GM19328 (cell line): ENCODE data around the gene LGALS8.
"Not testable (repeated sequence)": the region's sequence is repeated elsewhere in the genome, so short reads cannot be mapped to it uniquely, and the experiment has no call there.

ENCODE experiments used
- ATAC-seq: cut with Tn5 transposase; IDR thresholded peaks from one replicate; pipeline ENCODE4 v1.9.1; 2021; ENCODE audit warnings: mild to moderate bottlenecking, moderate library complexity; ENCODE audit not compliant: unreplicated experiment

Gene LGALS8

DNA sequence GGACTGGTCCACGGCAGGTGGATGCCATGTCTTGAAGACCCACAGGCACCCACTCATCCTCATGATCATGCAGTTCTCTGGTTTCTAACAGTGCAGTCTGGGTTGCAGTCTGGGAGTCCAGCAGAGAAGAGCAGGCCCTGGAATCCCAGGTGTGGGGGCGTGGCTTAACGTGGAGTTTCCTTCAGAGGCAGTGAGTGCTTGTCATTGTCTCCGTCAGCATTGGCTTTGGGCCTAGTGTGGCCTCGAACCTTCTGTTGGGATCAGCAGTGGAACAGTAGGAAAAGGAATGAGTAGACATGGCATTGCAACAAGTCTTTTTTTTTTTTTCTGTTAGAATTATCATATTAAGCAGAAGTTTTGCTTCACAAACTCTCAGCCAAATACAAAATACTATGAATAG, 12.8 kb downstream of the LGALS8 start:
- no peak for ATAC-seq

DNA sequence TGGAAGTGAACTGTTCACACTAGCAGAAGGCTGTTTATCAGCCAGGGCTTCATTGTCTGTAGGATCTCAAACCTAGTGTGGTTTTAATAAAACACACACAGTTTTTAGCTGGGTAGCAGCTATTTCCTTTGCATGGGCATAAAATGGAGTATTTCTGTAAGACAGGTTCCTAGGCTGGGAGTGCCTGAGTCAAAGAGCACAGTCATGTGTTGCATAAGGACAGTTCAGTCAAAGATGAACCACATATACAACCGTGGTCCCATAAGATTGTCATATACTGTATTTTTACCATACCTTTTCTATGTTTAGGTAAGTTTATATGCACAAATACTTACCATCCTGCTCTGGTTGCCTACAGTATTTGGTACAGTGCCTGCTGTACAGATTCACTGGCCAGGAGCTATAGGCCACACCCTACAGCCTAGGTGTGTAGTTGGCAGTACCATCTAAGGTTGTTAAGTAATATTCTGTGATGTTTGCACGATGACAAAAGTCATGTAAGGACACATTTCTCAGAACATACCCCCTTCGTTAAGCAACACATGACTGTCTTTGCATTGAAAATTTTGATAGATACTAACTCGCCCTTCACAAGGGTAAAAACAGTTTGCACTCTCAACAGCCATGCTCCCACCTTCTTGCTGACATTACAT, 17.2 kb downstream of the LGALS8 start:
- ATAC-seq, result no peak

- ATAC-seq, result no peak
These were observed 17.9 kb downstream of the LGALS8 start for GRCh38 chr1:236541710-236542109.

DNA sequence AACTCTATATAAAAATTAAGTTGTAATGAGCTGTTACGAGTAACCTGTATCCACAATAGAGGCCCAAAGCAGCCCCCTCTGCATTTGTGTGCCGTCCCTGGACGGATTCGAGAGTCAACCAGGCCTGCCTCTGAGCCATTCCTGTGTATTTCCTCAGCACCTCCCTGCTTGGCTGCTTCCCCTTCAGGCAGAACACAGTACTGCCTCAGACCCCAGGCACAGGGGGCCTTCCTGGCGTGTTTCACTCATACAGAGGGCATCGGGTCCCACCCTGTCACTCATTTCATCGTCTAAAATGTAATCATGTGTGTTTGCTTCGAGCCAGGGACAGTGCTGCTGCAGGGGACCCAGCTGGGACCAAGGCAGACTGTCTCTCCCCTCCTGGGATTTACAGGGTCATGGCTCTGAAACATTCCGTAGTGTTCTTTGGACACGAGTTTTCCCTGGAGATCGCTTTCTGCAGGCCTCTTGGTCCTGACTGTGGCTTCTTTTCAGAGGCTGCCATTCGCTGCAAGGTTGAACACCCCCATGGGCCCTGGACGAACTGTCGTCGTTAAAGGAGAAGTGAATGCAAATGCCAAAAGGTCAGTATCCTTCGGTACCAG, 19.4 kb downstream of the LGALS8 start:
- ATAC-seq, result no peak

GRCh38 chr1:236545621-236546169, 21.9 kb downstream of the LGALS8 start:
- ATAC-seq, result no peak

- ATAC-seq, result no peak
These were observed 24.7 kb downstream of the LGALS8 start for GRCh38 chr1:236548452-236548851.

DNA sequence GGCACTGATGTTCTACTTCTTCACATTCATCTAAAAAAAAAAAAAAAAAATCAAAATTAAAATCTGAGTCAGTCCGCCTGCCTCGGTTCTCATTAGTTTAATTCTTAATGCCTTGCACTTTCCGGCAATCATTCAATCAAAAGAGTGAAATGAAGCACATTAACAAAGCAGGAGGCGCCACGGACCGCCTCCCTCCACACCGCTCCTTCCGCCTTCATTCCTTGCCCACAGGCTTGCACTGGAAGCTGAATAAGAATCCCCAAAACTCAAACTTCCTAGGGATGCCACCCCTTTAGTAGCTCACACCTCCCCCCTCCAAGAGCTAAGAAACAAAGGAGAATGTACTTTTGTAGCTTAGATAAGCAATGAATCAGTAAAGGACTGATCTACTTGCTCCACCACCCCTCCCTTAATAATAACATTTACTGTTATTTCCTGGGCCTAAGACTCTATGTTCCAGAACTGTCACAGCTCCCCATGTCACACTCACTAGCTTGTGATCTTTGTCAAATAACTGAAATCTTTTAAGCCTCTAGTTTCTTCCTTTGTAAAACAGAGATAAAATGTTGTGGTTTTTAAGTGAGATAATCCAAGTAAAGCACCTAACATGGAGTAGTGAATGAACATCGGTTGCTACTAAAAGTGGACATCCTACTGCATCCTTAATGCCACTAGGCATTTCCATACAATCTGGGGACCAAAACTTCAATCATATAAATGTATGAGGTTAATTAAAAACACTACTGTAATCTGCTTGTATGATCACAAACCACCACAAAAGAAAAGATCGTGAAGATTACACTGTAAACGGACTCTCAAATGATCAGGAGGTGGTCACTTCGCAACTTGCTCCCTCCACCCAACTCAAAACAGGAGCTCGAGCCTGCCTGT, 27.4 kb downstream of the LGALS8 start:
- no peak for ATAC-seq

GRCh38 chr1:236552096-236552495, 28.3 kb downstream of the LGALS8 start:
- no peak for ATAC-seq

DNA sequence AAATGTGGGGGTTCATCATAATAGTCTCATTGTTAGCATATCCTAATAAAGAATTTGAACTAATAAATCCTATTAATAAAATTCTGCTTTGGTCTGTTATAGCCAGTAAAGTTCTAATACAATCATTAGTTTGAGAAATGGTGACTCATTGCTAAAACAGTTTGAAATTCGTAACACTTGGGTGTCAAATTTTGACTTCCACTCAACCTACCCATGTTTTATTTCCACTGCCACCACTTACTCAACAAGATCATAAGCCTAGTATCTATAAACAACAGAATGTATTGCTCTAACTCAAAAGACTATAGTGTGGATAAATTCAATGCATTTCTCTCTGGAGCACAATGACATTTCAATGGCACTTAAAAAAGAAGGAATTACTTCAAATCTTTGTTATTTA, 29.1 kb downstream of the LGALS8 start:
- ATAC-seq, result no peak

DNA sequence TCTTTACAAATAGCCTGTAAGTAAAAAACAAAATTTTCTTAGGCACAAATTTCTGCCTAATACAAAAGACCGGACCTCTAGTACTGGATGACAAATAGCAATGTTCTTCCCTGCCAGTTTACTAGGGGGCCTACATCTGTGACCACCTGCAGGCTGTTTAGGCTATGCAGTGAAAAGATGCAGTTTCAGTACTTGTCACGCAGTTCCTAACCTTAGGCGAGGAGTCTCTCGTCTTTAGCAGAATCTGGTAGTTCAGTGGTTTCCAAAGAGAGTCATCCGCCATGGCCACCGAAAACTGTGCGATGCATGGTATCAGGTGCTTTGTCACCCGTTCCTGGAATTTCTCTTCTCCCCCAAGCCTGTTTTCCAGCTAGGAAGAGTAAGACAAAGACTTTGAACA, 29.6 kb downstream of the LGALS8 start:
- ATAC-seq, result no peak

DNA sequence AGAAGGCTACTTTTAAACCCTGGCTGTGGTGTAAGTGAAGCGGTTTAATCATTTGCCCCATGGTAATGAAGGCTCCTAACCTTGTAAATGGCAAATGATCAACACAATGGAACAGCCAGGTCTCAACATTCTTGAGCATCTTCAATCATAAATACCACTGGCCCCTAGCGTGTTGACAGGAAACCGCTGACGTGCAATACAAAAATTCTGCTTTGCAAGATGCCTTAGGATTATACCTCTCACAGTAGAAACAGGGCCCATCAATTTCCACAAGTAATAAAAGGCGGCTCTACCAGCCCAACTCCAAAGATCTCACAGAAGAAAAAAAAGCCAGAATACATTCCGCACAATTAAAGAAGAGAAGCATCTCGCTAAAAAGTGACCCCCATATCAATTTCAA, 32.8 kb downstream of the LGALS8 start:
- no peak for ATAC-seq

DNA sequence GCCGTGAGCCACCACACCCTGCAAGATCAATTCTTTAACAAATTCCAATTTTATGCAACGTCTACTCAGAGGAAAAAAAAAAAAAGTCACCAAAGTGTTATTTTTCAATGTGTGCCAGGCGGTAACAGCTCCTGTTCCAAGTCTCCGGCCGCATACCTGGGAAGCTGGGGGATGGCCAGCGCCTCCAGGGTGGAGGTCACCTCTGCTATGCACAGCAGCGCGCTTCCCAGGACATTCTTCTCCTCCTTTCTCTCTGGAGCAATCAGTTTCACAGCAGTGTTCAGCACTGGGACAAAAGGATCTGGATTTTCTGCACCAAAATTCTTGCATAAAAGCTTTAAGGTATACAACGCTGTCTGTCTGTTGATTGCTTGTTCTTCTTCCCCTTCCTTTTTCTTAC, 34.3 kb downstream of the LGALS8 start:
- no peak for ATAC-seq

DNA sequence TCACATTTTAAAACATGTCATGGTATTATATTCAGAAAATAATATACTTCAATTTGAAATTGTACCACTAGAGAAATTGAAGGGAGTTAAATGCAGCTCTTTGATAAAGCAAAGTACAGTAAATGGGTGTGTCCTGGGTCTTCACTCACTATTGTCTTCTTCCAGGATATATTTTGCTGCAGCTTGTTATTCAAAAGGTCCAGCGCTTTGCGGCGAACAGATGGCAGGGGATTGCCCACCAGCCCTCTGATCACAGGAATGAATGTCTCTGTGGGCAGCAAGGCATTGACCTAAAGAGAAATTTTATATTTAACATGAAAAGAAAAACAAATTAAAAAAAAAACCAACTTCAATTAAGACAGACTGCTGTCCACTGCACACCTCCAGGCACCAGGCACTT, 35.1 kb downstream of the LGALS8 start:
- ATAC-seq, result no peak

GRCh38 chr1:236560213-236560771, 36.5 kb downstream of the LGALS8 start:
- ATAC-seq, result no peak

DNA sequence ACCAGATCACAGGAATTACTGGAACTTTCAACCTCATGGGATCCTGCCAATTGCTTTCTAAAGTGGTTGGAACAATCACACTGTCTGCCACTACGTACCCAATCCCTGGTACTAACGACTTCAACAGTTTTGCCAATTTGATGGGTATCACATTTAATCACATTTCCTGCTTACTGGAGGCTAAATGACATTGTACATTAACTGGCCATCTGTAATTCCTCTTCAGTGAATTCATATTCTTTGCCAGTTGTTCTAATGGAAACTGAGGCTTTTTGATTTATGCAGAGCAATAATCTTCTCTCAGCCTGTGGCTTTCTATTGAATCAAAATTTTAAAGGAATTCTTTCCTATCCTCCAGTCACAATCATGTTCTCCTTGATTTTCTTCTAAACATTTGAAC, 38.2 kb downstream of the LGALS8 start:
- ATAC-seq, result no peak

DNA sequence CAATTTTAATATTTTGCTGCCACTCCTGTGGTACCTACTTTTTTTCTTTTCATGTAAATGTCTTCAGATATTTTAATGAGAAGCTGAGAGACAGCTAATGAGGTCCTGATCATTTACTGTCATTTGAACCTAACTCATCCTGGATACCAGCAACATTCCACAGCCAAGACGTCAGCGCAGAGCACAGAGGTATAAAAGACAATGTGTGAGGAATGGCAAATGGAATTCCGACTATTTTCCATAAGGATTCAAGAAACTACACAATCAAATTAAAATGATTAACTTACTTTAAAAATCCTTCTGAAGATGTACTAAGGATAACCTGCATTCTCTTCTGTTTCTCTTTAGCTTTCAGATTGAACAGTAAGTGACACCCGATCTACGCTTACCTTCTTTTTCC, 41.7 kb downstream of the LGALS8 start:
- ATAC-seq, result no peak

DNA sequence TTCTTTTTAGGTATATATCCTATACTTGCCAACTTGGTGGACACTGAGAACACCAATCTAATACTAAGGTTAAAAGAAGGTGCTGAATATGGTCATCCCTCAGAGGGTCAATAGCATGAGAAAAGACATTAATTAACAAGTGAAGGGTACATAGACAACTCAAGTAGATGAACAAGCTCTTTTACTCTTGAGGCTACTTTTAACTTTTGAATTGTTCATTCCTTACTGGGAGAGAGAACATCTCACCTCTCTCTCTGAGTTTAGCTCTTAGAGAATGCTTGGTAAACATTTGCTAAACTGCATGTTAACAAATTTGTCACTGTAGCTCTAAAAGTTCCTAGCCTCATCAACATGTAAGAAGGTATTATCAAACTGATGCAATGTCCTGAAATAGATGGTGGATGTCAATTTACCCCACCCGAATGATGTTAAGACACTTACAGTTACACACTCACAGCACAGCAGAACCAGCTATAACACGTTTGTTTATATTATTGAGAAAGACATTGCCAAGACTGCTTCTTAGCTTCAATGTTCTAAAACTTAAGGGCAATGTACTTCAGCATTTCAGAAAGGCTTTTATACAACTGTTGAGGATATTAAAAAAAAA, 44.6 kb downstream of the LGALS8 start:
- no peak for ATAC-seq

- no peak for ATAC-seq
These were observed 51.7 kb downstream of the LGALS8 start for GRCh38 chr1:236575523-236575922.

DNA sequence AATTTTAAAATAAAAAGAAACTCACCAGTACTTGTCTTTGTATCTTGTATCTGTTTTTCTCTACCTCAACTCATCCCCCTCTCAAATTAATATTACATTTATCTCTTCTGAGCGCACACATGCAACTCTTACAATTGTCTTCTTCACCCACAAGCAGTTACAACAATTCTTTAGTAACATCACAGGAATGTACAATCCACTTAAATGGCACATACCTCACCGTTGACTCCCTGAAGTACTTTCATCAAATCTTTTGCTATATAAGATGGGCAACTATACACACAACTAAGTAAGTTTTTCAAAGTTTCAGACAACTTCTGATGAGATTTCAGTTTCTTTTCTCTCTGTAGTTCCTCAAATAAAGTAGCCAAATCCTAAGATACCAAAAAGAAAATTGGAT, 52.2 kb downstream of the LGALS8 start:
- no peak for ATAC-seq

DNA sequence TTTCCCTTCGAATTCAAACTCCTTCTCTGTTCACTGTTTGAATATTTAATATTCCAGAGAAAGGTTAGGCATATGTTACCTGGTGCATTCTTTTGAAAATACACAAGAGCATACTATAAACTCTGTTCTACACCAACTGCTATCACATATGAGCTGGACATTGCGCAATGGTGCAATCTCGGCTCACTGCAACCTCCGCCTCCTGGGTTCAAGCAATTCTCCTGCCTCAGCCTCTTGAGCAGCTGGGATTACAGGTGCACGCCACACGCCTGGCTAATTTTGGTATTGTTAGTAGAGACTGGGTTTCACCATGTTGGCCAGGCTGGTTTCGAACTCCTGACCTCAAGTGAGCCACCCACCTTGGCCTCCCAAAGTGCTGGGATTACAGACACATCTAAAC, 53.3 kb downstream of the LGALS8 start:
- ATAC-seq, result not testable (repeated sequence)

GRCh38 chr1:236578661-236579060, 54.9 kb downstream of the LGALS8 start:
- no peak for ATAC-seq
